GM23338 (cell line): ENCODE data around the gene FRS2. TPM values are rescaled to one million over a fixed set of nuclear protein-coding genes. Genes with fewer than 3 reads are reported as not detected.

Experiments
- ATAC-seq: fragments of 200-7000 bp; cut with Tn5 transposase; 3 replicates; pipeline ENCODE4 v1.9.1; 2020
- DNase-seq: peaks from one replicate; pipeline ENCODE4 v3.0.0-alpha.2; 2015; ENCODE audit warnings: low spot score
- H2AFZ ChIP-seq: fragments of 200-600 bp; sonication (generic); 2 replicates; pipeline ENCODE4 v1.8.0; 2016; ENCODE audit warnings: antibody characterized with exemption, mild to moderate bottlenecking, moderate library complexity
- H3F3A ChIP-seq: fragments of 200-600 bp; sonication (generic); replicated peaks from 2 replicates; pipeline ENCODE4 v1.8.0; 2017; ENCODE audit warnings: antibody characterized with exemption, mixed run types, low read depth
- H3K27ac ChIP-seq: fragments of 200-600 bp; sonication (generic); 2 replicates; pipeline ENCODE4 v1.6.1; 2016; ENCODE audit warnings: low read depth
- H3K27me3 ChIP-seq: fragments of 200-600 bp; sonication (generic); 2 replicates; pipeline ENCODE4 v1.8.0; 2016; ENCODE audit warnings: mild to moderate bottlenecking, mixed run types, moderate library complexity; ENCODE audit not compliant: insufficient read depth
- H3K36me3 ChIP-seq: fragments of 200-600 bp; sonication (generic); 2 replicates; pipeline ENCODE4 v1.8.0; 2016; ENCODE audit warnings: mild to moderate bottlenecking; ENCODE audit not compliant: insufficient read depth
- H3K4me1 ChIP-seq: fragments of 200-600 bp; sonication (generic); 2 replicates; pipeline ENCODE4 v1.8.0; 2016; ENCODE audit warnings: mild to moderate bottlenecking, moderate library complexity; ENCODE audit not compliant: insufficient read depth
- H3K4me2 ChIP-seq: fragments of 200-600 bp; sonication (generic); 2 replicates; pipeline ENCODE4 v1.7.1; 2017; ENCODE audit warnings: mixed run types
- H3K4me3 ChIP-seq: fragments of 200-600 bp; sonication (generic); 2 replicates; pipeline ENCODE4 v1.6.1; 2016; ENCODE audit warnings: mixed run types
- H3K79me2 ChIP-seq: fragments of 200-600 bp; sonication (generic); replicated peaks from 2 replicates; pipeline ENCODE4 v1.8.0; 2017; ENCODE audit warnings: mild to moderate bottlenecking; ENCODE audit not compliant: insufficient read depth
- H3K9me2 ChIP-seq: fragments of 200-600 bp; sonication (generic); 2 replicates; pipeline ENCODE4 v1.8.0; 2017; ENCODE audit not compliant: insufficient read depth
- H4K20me1 ChIP-seq: fragments of 200-600 bp; sonication (generic); replicated peaks from 2 replicates; pipeline ENCODE4 v1.8.0; 2017; ENCODE audit warnings: mild to moderate bottlenecking; ENCODE audit not compliant: insufficient read depth
- H3K27ac Mint-ChIP-seq: 2 replicates; pipeline ENCODE4 v1.8.0; 2020; ENCODE audit warnings: inconsistent platforms, mild to moderate bottlenecking, moderate library complexity, mixed read lengths
- H3K27me3 Mint-ChIP-seq: 3 replicates; pipeline ENCODE4 v1.8.0; 2022; ENCODE audit warnings: low read depth, mild to moderate bottlenecking, moderate library complexity, mixed read lengths, inconsistent platforms; ENCODE audit not compliant: insufficient read depth, poor library complexity
- H3K36me3 Mint-ChIP-seq: 3 replicates; pipeline ENCODE4 v1.8.0; 2021; ENCODE audit warnings: low read depth, mild to moderate bottlenecking, inconsistent platforms, moderate library complexity, mixed read lengths
- H3K4me1 Mint-ChIP-seq: 3 replicates; pipeline ENCODE4 v1.8.0; 2020; ENCODE audit warnings: mild to moderate bottlenecking, inconsistent platforms, mixed read lengths
- H3K4me3 Mint-ChIP-seq: 3 replicates; pipeline ENCODE4 v1.8.0; 2021; ENCODE audit warnings: moderate library complexity, mild to moderate bottlenecking, inconsistent platforms, mixed read lengths
- H3K9me3 Mint-ChIP-seq: 3 replicates; pipeline ENCODE4 v1.8.0; 2020; ENCODE audit warnings: moderate library complexity, mild to moderate bottlenecking, inconsistent platforms, mixed read lengths
- ETS1 ChIP-seq: IDR thresholded peaks from 2 replicates; pipeline ENCODE4 v1.6.1; 2016; ENCODE audit warnings: antibody characterized with exemption
- EZH2 ChIP-seq: fragments of 200-600 bp; sonication (generic); IDR thresholded peaks from one replicate; pipeline ENCODE4 v1.8.0; 2017; ENCODE audit warnings: antibody characterized with exemption, mild to moderate bottlenecking, low read depth; ENCODE audit not compliant: unreplicated experiment
- EZH2phosphoT487 ChIP-seq: fragments of 200-600 bp; sonication (generic); IDR thresholded peaks from one replicate; pipeline ENCODE4 v1.8.1; 2018; ENCODE audit warnings: antibody characterized with exemption; ENCODE audit not compliant: unreplicated experiment
- NANOG ChIP-seq: IDR thresholded peaks from 2 replicates; pipeline ENCODE4 v1.6.1; 2016; ENCODE audit warnings: antibody characterized with exemption, borderline replicate concordance
- STAT1 ChIP-seq: IDR thresholded peaks from one replicate; pipeline ENCODE4 v1.6.1; 2016; ENCODE audit warnings: antibody characterized with exemption; ENCODE audit not compliant: unreplicated experiment
- ZNF114 ChIP-seq: fragments of 250-450 bp; sonication (Bioruptor Pico); IDR thresholded peaks from 2 replicates; pipeline ENCODE4 v1.5.0; 2020; ENCODE audit warnings: mild to moderate bottlenecking, moderate library complexity
- ZNF331 ChIP-seq: fragments of 250-450 bp; sonication (Bioruptor Pico); IDR thresholded peaks from 2 replicates; pipeline ENCODE4 v1.5.0; 2020; ENCODE audit warnings: low read depth, mild to moderate bottlenecking, moderate library complexity
- polyA plus RNA-seq: library from polyadenylated mRNA; unstranded; fragments of >200 nt; fragmentation: Nextera tagmentation; extraction: Ambion mirVana; gene quantifications from 2 replicates; pipeline ENCODE4 v1.2.1, GENCODE V29; 2016
- total RNA-seq: library from RNA; depleted of rRNA; stranded (reverse); fragments of >200 nt; shearing (Covaris generic); gene quantifications from 2 replicates; pipeline ENCODE4 v1.2.3, GENCODE V29; 2014
- TF ChIP-seq, protein P1 (sequence below), 2 experiments: fragments of 200-600 bp in 1 of 2; sonication (generic) in 1 of 2; conservative IDR thresholded peaks; 2 replicates each; pipeline versions ENCODE4 v1.5.1 to v1.6.1; 2016 to 2017; ENCODE audit warnings: antibody characterized with exemption in 2 of 2, low read depth in 2 of 2, mild to moderate bottlenecking in 2 of 2, moderate library complexity in 1 of 2
- TF ChIP-seq, protein P2 (sequence below): fragments of 250-450 bp; sonication (Bioruptor Pico); IDR thresholded peaks from 2 replicates; pipeline ENCODE4 v1.5.0; 2020; ENCODE audit warnings: mild to moderate bottlenecking, moderate library complexity

Gene FRS2
- total and polyA plus RNA-seq, 2 experiments from 2014 or later: 34.3 to 45.0 TPM

DNA sequence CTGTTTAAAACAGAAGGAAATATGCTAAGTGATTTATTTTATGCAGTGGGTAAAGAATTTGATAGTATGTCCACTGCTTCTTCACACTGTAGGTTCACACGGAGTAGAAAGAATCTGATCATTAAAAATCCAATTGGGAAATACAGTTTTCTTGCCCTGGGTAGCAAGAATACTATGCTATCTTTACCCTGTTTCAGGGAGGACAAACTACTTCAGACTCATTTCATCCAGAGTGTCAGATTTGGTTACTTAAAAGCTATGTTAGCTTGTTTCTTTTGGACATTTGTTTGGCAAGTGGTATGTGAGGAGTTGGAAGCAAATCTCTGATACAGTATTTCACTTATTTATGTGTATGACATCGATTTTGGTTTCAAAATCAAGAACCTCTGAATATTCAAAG lies 4.3 kb downstream of the FRS2 start:
- no peak for ATAC-seq
- H3K36me3 ChIP-seq: no peaks in the 10 kb centered on the region
- no peak overlapping the region for H3K4me2 ChIP-seq
- H3K4me3 Mint-ChIP-seq: no peak overlapping the region
- peaks cover 49% of the 10 kb centered on the region for H3K4me1 ChIP-seq
- peak overlapping the region; percentile 0; the same call in 1 of the 2 replicates for H3K27ac Mint-ChIP-seq
- H3K27ac ChIP-seq: no peak overlapping the region
- 0 out of 2 replicates have a peak, but pooled peaks cover 5% of the 10 kb centered on the region for H3F3A ChIP-seq
- TF ChIP-seq, protein P1, sequence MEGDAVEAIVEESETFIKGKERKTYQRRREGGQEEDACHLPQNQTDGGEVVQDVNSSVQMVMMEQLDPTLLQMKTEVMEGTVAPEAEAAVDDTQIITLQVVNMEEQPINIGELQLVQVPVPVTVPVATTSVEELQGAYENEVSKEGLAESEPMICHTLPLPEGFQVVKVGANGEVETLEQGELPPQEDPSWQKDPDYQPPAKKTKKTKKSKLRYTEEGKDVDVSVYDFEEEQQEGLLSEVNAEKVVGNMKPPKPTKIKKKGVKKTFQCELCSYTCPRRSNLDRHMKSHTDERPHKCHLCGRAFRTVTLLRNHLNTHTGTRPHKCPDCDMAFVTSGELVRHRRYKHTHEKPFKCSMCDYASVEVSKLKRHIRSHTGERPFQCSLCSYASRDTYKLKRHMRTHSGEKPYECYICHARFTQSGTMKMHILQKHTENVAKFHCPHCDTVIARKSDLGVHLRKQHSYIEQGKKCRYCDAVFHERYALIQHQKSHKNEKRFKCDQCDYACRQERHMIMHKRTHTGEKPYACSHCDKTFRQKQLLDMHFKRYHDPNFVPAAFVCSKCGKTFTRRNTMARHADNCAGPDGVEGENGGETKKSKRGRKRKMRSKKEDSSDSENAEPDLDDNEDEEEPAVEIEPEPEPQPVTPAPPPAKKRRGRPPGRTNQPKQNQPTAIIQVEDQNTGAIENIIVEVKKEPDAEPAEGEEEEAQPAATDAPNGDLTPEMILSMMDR (conservative IDR thresholded peaks at IDR 0.05; ENCODE audit: low read depth in 2 of 2): no peak
- no peaks in the 10 kb centered on the region for H3K27me3 Mint-ChIP-seq
- no peak overlapping the region for H3K4me3 ChIP-seq
- DNase-seq: no peak
- no peak overlapping the region for H2AFZ ChIP-seq
- peaks cover 89% of the 10 kb centered on the region for H3K79me2 ChIP-seq
- H3K9me3 Mint-ChIP-seq: no peaks in the 10 kb centered on the region
- H3K36me3 Mint-ChIP-seq: no peaks in the 10 kb centered on the region; the same call in 2 of the 3 replicates
- peaks cover 49% of the 10 kb centered on the region for H3K4me1 Mint-ChIP-seq
- H4K20me1 ChIP-seq: peaks cover 30% of the 10 kb centered on the region
- H3K9me2 ChIP-seq: no peaks in the 10 kb centered on the region
- no peaks in the 10 kb centered on the region for H3K27me3 ChIP-seq

GRCh38 chr12:69475237-69475975 lies 5.2 kb downstream of the FRS2 start:
- H3K4me1 Mint-ChIP-seq: peaks cover 44% of the 10 kb centered on the region
- Histone ChIP-seq H4K20me1 (peaks cover 37% of the 10 kb centered on the region), H3K9me2 (no peaks in the 10 kb centered on the region), H2AFZ (no peak overlapping the region), H3F3A (0 out of 2 replicates have a peak, but pooled peaks cover 2% of the 10 kb centered on the region), H3K27ac (peak overlapping the region; percentile 48; the same call in 1 of the 2 replicates), H3K4me2 (no peak overlapping the region; the same call in 1 of the 2 replicates), H3K4me3 (no peak overlapping the region), H3K27me3 (no peaks in the 10 kb centered on the region), H3K79me2 (peaks cover 98% of the 10 kb centered on the region), H3K4me1 (peaks cover 46% of the 10 kb centered on the region), H3K36me3 (no peaks in the 10 kb centered on the region)
- ATAC-seq (no peak), DNase-seq (peak; percentile 24)
- 0 out of 2 replicates have a peak overlapping the region, but pooled peaks have one; percentile 17 for H3K27ac Mint-ChIP-seq
- H3K27me3 Mint-ChIP-seq: no peaks in the 10 kb centered on the region
- no peaks in the 10 kb centered on the region for H3K9me3 Mint-ChIP-seq
- H3K36me3 Mint-ChIP-seq: no peaks in the 10 kb centered on the region
- no peak overlapping the region for H3K4me3 Mint-ChIP-seq
- no peak for TF ChIP-seq ETS1
- TF ChIP-seq, protein P2, sequence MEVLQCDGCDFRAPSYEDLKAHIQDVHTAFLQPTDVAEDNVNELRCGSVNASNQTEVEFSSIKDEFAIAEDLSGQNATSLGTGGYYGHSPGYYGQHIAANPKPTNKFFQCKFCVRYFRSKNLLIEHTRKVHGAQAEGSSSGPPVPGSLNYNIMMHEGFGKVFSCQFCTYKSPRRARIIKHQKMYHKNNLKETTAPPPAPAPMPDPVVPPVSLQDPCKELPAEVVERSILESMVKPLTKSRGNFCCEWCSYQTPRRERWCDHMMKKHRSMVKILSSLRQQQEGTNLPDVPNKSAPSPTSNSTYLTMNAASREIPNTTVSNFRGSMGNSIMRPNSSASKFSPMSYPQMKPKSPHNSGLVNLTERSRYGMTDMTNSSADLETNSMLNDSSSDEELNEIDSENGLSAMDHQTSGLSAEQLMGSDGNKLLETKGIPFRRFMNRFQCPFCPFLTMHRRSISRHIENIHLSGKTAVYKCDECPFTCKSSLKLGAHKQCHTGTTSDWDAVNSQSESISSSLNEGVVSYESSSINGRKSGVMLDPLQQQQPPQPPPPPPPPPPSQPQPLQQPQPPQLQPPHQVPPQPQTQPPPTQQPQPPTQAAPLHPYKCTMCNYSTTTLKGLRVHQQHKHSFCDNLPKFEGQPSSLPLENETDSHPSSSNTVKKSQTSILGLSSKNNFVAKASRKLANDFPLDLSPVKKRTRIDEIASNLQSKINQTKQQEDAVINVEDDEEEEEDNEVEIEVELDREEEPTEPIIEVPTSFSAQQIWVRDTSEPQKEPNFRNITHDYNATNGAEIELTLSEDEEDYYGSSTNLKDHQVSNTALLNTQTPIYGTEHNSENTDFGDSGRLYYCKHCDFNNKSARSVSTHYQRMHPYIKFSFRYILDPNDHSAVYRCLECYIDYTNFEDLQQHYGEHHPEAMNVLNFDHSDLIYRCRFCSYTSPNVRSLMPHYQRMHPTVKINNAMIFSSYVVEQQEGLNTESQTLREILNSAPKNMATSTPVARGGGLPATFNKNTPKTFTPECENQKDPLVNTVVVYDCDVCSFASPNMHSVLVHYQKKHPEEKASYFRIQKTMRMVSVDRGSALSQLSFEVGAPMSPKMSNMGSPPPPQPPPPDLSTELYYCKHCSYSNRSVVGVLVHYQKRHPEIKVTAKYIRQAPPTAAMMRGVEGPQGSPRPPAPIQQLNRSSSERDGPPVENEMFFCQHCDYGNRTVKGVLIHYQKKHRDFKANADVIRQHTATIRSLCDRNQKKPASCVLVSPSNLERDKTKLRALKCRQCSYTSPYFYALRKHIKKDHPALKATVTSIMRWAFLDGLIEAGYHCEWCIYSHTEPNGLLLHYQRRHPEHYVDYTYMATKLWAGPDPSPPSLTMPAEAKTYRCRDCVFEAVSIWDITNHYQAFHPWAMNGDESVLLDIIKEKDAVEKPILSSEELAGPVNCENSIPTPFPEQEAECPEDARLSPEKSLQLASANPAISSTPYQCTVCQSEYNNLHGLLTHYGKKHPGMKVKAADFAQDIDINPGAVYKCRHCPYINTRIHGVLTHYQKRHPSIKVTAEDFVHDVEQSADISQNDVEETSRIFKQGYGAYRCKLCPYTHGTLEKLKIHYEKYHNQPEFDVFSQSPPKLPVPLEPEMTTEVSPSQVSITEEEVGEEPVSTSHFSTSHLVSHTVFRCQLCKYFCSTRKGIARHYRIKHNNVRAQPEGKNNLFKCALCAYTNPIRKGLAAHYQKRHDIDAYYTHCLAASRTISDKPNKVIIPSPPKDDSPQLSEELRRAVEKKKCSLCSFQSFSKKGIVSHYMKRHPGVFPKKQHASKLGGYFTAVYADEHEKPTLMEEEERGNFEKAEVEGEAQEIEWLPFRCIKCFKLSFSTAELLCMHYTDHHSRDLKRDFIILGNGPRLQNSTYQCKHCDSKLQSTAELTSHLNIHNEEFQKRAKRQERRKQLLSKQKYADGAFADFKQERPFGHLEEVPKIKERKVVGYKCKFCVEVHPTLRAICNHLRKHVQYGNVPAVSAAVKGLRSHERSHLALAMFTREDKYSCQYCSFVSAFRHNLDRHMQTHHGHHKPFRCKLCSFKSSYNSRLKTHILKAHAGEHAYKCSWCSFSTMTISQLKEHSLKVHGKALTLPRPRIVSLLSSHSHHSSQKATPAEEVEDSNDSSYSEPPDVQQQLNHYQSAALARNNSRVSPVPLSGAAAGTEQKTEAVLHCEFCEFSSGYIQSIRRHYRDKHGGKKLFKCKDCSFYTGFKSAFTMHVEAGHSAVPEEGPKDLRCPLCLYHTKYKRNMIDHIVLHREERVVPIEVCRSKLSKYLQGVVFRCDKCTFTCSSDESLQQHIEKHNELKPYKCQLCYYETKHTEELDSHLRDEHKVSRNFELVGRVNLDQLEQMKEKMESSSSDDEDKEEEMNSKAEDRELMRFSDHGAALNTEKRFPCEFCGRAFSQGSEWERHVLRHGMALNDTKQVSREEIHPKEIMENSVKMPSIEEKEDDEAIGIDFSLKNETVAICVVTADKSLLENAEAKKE (CRISPR knock-in tag): no peak
- TF ChIP-seq ZNF114 (CRISPR knock-in tag): no peak
- TF ChIP-seq, protein P1 (conservative IDR thresholded peaks at IDR 0.05; ENCODE audit: low read depth in 2 of 2): no peak
- TF ChIP-seq NANOG: no peak
- TF ChIP-seq EZH2: no peak
- no peak for TF ChIP-seq EZH2phosphoT487
- no peak for TF ChIP-seq STAT1
- TF ChIP-seq ZNF331 (CRISPR knock-in tag): no peak
